ENCODE measurements around the gene GPR55. TPM values are rescaled to one million over a fixed set of nuclear protein-coding genes. Genes with fewer than 3 reads are reported as not detected.
A peak's percentile ranks its signal among the peaks of the same experiment; 100 is the strongest.

Gene GPR55
- total and polyA plus RNA-seq, 11 donors = 0.03 to 0.36 (median 0.11) TPM; not detected in 6

DNA sequence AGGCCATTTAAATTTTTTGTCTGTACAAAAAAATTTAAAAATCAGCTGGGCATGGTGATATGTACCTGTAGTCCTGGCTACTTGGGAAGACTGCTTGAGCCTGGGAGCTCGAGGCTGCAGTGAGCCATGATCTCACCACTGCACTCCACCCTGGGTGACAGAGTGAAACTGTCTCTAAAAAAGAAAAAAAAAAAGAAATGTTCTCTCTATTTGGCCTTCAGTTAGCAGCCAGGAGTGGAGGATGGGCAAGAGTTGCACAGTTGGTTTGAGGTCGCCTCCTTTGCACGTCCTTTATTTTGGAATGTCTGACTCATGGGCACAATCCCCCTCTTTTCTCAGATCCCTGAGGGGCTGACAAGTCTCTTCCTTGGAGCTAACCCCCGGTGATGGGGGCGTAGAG, 34.0 kb downstream of the GPR55 start:
- DNase-seq = peak in 1 of 5 donors; percentile 2
- H3K4me3 ChIP-seq = no peak overlapping the region
- H3K4me1 ChIP-seq = no peaks in the 10 kb centered on the region
- WGBS, 4 donors = 54 to 64% (median 58%) methylated on average over 5 of the region's 5 CpGs
- ATAC-seq = no peak
- no peak for TF ChIP-seq POLR2A (IDR thresholded peaks at IDR 0.05)
- H3K36me3 ChIP-seq = no peaks in the 10 kb centered on the region
- H3K9me3 ChIP-seq = no peaks in the 10 kb centered on the region
- H3K27ac ChIP-seq = no peak overlapping the region
- intact Hi-C loops (cut with DNase I) = no loop called here
- peaks cover 0 to 4% (median 0%) of the 10 kb centered on the region in 9 donors for H3K27me3 ChIP-seq

DNA sequence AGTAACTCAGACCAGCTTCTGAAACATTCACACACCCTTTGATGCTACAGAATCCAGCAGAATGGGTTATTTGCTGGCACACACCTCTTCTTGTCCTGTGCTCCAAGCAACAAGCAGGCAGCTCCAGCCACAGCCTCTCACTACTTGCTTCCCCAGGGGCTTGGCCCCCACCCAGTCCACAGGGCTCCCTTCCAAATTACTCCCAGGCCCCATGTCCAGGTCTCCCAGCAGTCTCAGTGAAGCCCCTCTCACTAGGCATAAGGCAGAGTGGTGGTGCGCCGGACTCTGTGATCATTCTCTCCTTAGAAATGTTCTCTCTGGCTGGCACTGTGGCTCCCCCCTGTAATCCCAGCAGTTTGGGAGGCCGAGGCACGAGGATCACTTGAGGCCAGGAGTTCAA, 34.4 kb downstream of the GPR55 start:
- DNase-seq (peak in 1 of 5 donors; percentile 21), ATAC-seq (no peak)
- peaks cover 0 to 4% (median 0%) of the 10 kb centered on the region in 9 donors for H3K27me3 ChIP-seq
- H3K27ac ChIP-seq = no peak overlapping the region
- WGBS, 4 donors = 93 to 96% (median 95%) methylated on average over 4 of the region's 4 CpGs
- H3K4me3 ChIP-seq = no peak overlapping the region
- no peaks in the 10 kb centered on the region for H3K9me3 ChIP-seq
- no peaks in the 10 kb centered on the region for H3K36me3 ChIP-seq
- TF ChIP-seq, protein P1, sequence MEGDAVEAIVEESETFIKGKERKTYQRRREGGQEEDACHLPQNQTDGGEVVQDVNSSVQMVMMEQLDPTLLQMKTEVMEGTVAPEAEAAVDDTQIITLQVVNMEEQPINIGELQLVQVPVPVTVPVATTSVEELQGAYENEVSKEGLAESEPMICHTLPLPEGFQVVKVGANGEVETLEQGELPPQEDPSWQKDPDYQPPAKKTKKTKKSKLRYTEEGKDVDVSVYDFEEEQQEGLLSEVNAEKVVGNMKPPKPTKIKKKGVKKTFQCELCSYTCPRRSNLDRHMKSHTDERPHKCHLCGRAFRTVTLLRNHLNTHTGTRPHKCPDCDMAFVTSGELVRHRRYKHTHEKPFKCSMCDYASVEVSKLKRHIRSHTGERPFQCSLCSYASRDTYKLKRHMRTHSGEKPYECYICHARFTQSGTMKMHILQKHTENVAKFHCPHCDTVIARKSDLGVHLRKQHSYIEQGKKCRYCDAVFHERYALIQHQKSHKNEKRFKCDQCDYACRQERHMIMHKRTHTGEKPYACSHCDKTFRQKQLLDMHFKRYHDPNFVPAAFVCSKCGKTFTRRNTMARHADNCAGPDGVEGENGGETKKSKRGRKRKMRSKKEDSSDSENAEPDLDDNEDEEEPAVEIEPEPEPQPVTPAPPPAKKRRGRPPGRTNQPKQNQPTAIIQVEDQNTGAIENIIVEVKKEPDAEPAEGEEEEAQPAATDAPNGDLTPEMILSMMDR (IDR thresholded peaks at IDR 0.05) = no peak
- no peak for TF ChIP-seq POLR2A (IDR thresholded peaks at IDR 0.05)
- intact Hi-C loops (cut with DNase I) = no loop called here
- peaks cover 0 to 4% (median 0%) of the 10 kb centered on the region in 12 donors for H3K4me1 ChIP-seq

DNA sequence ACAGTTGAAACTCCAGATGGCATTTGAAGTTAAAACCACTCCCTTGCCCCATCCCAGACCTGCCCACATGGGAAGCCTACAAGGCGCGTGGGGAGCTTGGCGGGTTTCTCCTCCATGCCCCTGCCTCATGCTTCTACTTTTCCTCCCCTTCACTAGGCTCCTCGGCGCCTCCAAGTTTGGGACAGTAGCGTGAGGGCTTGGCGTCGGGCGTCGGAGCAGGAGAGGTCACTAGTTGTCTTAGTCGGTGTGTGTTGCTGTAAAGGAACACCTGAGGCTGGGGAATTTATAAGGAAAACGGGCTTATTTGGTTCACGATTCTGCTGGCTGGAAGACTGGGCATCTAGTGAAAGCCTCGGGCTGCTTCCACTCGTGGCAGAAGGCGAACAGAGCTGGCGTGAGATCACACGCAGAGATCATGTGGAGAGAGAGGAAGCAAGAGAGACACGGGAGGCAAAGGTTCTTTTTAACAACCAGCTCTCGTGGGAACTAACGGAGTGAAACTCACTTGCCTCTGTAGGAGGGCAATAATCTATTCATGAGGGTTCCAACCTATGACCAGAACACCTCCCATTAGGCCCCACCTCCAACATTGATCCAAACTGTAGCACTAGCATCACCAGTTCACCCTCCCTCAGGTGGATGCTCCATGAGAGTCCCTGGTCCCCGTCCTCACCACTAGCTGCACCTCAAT, 35.0 kb downstream of the GPR55 start:
- H3K9me3 ChIP-seq = no peaks in the 10 kb centered on the region
- TF ChIP-seq, protein P1 (IDR thresholded peaks at IDR 0.05) = no peak
- TF ChIP-seq POLR2A (IDR thresholded peaks at IDR 0.05) = no peak
- 94 to 95% (median 94%) methylated on average over 22 of the region's 22 CpGs for WGBS, 4 donors
- ATAC-seq (no peak), DNase-seq (peak in 1 of 5 donors; percentile 31)
- H3K36me3 ChIP-seq = no peaks in the 10 kb centered on the region
- H3K27me3 ChIP-seq = peaks cover 0 to 4% (median 0%) of the 10 kb centered on the region in 9 donors
- no peak overlapping the region for H3K4me3 ChIP-seq
- H3K27ac ChIP-seq = no peak overlapping the region
- intact Hi-C loops (cut with DNase I) = no loop called here
- H3K4me1 ChIP-seq = peaks cover 0 to 9% (median 0%) of the 10 kb centered on the region in 12 donors

DNA sequence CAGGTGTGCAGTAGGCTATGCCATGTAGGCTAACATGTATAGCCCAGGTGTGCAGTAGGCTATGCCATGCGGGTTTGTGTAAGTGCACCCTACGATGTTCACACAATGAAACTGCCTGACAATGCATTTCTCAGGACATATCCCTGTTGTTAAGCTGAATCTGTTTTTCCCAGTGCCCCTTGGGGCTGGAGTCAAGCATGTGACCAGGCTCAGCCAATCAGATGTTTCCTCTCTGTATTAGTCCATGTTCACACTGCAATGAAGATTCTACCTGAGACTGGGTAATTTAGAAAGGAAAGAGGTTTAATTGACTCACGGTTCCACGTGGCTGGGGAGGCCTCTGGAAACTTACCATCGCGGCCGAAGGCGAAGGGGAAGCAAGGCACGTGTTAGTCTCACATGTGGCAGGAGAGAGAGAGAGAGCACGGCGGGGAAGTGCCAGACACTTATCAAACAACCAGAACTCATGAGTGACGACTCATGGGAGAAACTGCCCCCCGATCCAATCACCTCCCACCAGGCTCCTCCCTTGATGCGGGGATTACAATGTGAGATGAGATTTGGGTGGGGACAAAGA, 36.1 kb downstream of the GPR55 start:
- ATAC-seq (no peak), DNase-seq (peak in 1 of 5 donors; percentile 27)
- H3K4me3 ChIP-seq = no peak overlapping the region
- intact Hi-C loops (cut with DNase I) = no loop called here
- TF ChIP-seq, protein P1 (IDR thresholded peaks at IDR 0.05) = no peak
- no peak for TF ChIP-seq POLR2A (IDR thresholded peaks at IDR 0.05)
- WGBS, 4 donors = 89 to 94% (median 92%) methylated on average over 14 of the region's 14 CpGs
- no peak overlapping the region for H3K27ac ChIP-seq
- no peaks in the 10 kb centered on the region for H3K9me3 ChIP-seq
- peaks cover 0 to 9% (median 0%) of the 10 kb centered on the region in 12 donors for H3K4me1 ChIP-seq
- peaks cover 0 to 4% (median 0%) of the 10 kb centered on the region in 9 donors for H3K27me3 ChIP-seq
- H3K36me3 ChIP-seq = no peaks in the 10 kb centered on the region
